ENCODE results near the gene CYP2W1.

DNA sequence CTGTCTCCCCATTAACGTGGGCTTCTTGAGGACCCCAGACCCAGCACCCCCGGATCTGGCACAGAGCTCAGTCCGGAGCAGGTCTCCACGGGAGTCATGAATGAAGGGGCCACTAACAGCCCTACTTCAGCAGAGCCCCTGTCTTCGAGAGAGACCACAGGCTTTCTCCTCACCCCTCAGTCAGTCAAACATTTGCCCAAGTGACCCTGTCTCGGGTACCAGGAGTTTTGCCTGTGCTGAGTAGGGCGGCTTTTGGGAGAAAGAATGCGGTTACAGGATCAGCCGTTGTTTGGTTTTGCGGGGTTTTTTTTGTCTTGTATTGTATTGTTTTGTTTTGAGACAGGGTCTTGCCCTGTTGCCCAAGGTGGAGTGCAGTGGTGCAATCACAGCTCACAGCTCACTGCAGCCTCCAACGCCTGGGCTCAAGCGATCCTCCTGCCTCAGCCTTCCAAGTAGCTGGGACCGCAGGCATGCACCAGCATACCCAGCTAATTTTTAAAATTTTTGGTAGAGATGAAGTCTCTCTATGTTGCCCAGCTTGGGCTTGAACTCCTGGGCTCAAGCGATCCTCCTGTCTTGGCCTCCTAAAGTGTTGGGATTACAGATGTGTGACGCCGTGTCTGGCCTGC is 45.0 kb upstream of the CYP2W1 start:
- TF ChIP-seq, protein P1, sequence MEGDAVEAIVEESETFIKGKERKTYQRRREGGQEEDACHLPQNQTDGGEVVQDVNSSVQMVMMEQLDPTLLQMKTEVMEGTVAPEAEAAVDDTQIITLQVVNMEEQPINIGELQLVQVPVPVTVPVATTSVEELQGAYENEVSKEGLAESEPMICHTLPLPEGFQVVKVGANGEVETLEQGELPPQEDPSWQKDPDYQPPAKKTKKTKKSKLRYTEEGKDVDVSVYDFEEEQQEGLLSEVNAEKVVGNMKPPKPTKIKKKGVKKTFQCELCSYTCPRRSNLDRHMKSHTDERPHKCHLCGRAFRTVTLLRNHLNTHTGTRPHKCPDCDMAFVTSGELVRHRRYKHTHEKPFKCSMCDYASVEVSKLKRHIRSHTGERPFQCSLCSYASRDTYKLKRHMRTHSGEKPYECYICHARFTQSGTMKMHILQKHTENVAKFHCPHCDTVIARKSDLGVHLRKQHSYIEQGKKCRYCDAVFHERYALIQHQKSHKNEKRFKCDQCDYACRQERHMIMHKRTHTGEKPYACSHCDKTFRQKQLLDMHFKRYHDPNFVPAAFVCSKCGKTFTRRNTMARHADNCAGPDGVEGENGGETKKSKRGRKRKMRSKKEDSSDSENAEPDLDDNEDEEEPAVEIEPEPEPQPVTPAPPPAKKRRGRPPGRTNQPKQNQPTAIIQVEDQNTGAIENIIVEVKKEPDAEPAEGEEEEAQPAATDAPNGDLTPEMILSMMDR (IDR thresholded peaks at IDR 0.05) = no peak
- TF ChIP-seq POLR2A (IDR thresholded peaks at IDR 0.05) = no peak
